D721Med (cell line): ENCODE data around the gene OR1S1.
"Not testable (repeated sequence)": the region's sequence is repeated elsewhere in the genome, so short reads cannot be mapped to it uniquely, and the experiment has no call there.

ENCODE experiments used
- DNase-seq: peaks from one replicate; pipeline ENCODE4 v3.0.0; 2011; ENCODE audit warnings: low spot score; ENCODE audit not compliant: insufficient read length
- FAIRE-seq: peaks from 2 replicates; lab custom pipeline; 2011; peaks lifted over from hg19 to GRCh38; lab: Jason Lieb, UNC
- CTCF ChIP-seq: IDR thresholded peaks from 2 replicates; pipeline ENCODE4 v1.5.1; 2012; ENCODE audit warnings: mild to moderate bottlenecking, control low read depth; ENCODE audit not compliant: insufficient read depth; ENCODE audit errors: missing control alignments

Gene OR1S1

GRCh38 chr11:58212420-58212819 is at the start of gene OR1S1:
Gene OR1S1 (plus strand): TSS chr11:58212720.
- not testable (repeated sequence) for FAIRE-seq, DNase-seq

GRCh38 chr11:58164389-58164788 is 48.1 kb upstream of the OR1S1 start:
- DNase-seq (no peak), FAIRE-seq (no peak)
- TF ChIP-seq CTCF, result no peak

DNA sequence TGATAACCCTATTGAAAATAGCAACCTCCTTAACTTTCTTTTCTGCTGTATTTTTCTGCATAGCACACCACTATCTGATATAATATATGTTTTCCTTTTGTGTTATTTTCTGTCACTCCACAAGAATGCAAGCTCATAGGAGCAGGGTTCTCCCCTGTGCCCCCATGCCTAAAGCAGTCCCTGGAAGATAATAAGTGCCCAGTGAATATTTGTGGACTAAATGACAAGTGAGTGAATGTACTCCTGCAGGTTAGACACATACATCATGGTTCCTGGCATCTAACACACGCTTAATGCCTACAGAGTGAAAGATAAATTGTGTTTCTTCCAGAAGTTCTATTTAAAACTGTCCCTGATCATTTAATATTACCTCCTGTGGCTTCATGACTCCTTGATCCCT is 47.5 kb upstream of the OR1S1 start:
- FAIRE-seq (no peak), DNase-seq (no peak)
- TF ChIP-seq CTCF, result no peak

- no peak for FAIRE-seq
- DNase-seq, result no peak
- TF ChIP-seq CTCF, result no peak
Measured at GRCh38 chr11:58165504-58166106, 46.9 kb upstream of the OR1S1 start.

DNA sequence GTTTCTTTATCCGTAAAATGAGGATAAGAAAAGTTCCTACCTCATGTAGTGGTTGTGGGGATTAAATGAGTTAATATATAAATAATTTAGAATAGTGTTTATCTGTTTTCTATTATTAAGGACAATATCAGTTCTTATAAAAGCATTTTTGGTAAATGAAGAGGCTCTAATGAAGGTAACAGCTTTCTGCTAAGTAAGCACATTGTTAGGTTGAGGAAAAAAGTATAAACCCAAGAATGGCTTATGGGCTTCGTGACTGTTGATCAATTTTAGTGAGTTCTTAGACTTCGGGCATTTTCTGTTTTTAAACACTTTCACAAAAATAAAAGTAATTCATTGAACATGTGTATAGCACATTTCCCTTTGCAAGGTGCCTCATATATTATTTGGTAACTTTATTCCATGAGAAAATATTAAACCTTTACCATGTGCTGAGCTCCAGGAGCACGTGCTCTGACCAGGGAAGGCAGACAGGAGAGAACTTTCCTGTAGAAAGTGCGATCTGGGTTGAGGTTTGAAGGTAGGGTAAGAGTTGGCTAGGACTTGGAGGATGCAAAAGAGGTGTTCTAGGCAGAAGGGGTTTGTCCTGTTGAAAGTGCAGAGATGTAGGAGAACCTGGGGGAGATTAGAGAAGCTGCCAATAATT is 35.0 kb upstream of the OR1S1 start:
- TF ChIP-seq CTCF, result no peak
- no peak for DNase-seq
- FAIRE-seq, result no peak

DNA sequence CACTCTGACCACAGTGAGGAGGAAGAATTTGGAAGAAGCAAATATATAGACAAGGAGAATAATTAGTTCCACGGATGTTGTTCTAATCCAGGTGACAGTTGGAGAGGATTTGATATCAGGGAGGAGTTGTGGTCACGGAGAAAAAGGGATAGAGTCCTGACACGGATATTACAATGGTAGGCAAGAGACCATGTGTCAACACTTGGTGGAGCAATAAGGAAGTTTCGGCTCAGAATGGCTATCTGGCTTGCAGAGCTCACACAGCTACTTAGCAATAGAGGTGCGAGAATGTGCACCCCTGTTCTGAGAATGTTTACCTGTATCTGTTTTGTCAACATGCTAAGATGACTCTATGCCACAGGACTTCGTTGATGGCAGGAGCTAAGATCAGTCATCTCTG is 34.1 kb upstream of the OR1S1 start:
- FAIRE-seq (no peak), DNase-seq (no peak)
- no peak for TF ChIP-seq CTCF

GRCh38 chr11:58179648-58180047 is 32.9 kb upstream of the OR1S1 start:
- no peak for TF ChIP-seq CTCF
- FAIRE-seq (no peak), DNase-seq (no peak)
